Nephron (organoid): ENCODE measurements around the gene KAT6B.
"Not testable (repeated sequence)": the region's sequence is repeated elsewhere in the genome, so short reads cannot be mapped to it uniquely, and the experiment has no call there.

Experiments used
- H3K27ac Mint-ChIP-seq, 3 experiments: 2 replicates each; pipeline ENCODE4 v1.8.0; 2020; ENCODE audit warnings: mixed read lengths in 3 of 3, mild to moderate bottlenecking in 2 of 3, moderate library complexity in 1 of 3
- H3K27me3 Mint-ChIP-seq: 2 replicates; pipeline ENCODE4 v1.8.0; 2021; ENCODE audit warnings: low read depth, mild to moderate bottlenecking, moderate library complexity, mixed read lengths
- H3K36me3 Mint-ChIP-seq: 2 replicates; pipeline ENCODE4 v1.8.0; 2020; ENCODE audit warnings: low read depth, mixed read lengths
- H3K4me1 Mint-ChIP-seq: 2 replicates; pipeline ENCODE4 v1.8.0; 2020; ENCODE audit warnings: mixed read lengths
- H3K4me3 Mint-ChIP-seq, 3 experiments: 2 replicates each; pipeline ENCODE4 v1.8.0; 2020; ENCODE audit warnings: mild to moderate bottlenecking in 3 of 3, mixed read lengths in 3 of 3, moderate library complexity in 2 of 3
- H3K9me3 Mint-ChIP-seq: 2 replicates; pipeline ENCODE4 v1.8.0; 2020; ENCODE audit warnings: mixed read lengths
- CTCF ChIP-seq, 3 experiments: fragments of 200-600 bp; sonication (generic); IDR thresholded peaks; one replicate each; pipeline ENCODE4 v1.5.0; 2021; ENCODE audit warnings: antibody characterized with exemption in 3 of 3; ENCODE audit not compliant: unreplicated experiment in 3 of 3

Gene KAT6B

DNA sequence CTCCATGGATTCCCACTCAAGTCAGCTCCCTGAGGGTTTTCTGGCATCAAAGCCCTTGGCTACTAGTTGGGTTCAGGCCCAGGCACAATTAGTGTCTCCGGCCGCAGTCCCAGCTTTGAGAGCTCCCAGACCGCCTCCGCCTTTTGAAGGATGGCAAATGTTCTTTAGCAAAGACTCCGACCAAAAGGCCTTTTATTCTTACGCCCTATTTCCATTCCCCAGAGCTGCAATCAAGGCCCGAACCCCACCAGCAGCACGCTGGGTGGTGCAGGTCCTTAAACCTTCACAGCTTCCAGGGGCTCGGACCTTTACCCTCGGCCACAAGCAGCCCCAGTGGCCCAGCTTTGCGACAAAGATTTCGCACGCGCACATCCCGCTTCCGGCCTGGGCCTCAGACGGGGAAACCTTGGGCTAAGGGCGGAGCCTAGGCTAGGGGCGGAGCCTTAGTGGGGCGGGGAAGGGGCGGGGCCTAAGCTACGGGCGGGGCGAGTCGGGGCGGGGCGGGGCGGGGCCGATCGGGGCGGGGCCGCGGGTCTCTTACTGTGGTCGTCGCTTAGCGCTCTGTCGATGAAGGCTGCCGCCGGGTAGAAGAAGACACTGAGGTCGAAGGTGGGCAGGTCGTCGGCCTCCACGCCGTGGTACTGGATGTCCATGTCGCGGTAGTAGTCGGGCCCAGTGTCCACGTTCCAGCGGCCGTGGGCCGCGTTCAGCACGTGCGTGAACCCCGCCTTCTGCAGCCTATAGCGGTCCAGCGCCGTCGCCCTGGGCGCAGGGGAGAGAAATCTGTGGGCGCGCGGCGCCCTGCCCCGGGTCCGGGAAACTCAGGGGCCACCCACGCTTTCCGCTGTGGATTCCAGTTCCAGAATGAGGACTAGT, 217.1 kb downstream of the KAT6B start:
- Mint-ChIP-seq H3K9me3 (peaks cover 2% of the 10 kb centered on the region), H3K27ac (no peak overlapping the region), H3K4me1 (peaks cover 16% of the 10 kb centered on the region), H3K27me3 (peaks cover 5% of the 10 kb centered on the region), H3K36me3 (no peaks in the 10 kb centered on the region), H3K4me3 (no peak overlapping the region)
- no peak for TF ChIP-seq CTCF (IDR thresholded peaks at IDR 0.05; ENCODE audit: unreplicated experiment in 3 of 3)

GRCh38 chr10:75048669-75049098, 222.3 kb downstream of the KAT6B start:
- Mint-ChIP-seq H3K36me3 (no peaks in the 10 kb centered on the region), H3K27me3 (peaks cover 5% of the 10 kb centered on the region), H3K4me3 (no peak overlapping the region), H3K27ac (peak overlapping the region in 2 of 3 experiments; percentile 2 to 45), H3K4me1 (peaks cover 11% of the 10 kb centered on the region), H3K9me3 (peaks cover 2% of the 10 kb centered on the region)
- TF ChIP-seq CTCF (IDR thresholded peaks at IDR 0.05; ENCODE audit: unreplicated experiment in 3 of 3): no peak

DNA sequence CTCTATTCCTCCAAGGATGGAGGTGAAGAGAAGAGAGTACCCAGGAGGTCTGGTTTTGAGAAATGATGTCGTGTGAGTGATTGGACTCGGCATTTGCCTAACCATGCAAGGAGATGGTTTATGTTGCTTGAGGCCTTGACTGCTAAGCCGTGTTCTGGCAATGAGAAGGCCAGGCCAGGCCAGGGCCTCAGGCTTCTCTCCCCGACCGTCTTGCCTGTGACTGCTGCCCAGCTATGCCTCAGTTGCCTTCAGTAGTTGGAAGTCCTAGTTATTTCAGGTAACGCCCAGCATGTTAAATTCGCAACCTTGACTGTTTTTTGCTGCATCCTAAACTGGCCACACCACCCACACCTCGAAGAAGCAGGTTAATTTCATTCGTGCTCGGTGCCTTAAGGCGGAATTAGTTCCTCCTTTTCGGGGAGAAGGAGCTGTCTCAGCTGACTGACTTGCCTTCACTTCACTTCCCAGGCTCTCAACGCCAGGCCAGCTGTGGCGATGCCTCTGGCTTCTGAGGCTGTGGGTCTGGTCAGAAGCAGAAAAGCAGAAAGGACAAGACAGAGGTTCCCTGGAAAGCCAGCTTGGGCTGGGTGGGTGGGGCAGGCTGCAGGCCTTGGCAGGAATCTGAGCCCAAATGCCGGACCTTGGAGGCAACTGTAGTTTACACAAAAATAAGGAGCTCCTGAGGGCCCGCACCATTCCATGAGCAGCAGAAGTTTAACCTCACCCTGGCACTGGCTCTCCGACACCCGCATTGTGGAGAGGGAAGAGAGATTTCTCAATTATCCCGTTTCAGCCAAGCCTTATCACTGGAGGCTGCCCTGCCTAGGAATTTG, 223.1 kb downstream of the KAT6B start:
- Mint-ChIP-seq H3K27me3 (peaks cover 2% of the 10 kb centered on the region), H3K27ac (peak overlapping the region in 2 of 3 experiments; percentile 2 to 45), H3K36me3 (no peaks in the 10 kb centered on the region), H3K4me3 (no peak overlapping the region), H3K9me3 (no peaks in the 10 kb centered on the region), H3K4me1 (peaks cover 11% of the 10 kb centered on the region)
- TF ChIP-seq CTCF (IDR thresholded peaks at IDR 0.05; ENCODE audit: unreplicated experiment in 3 of 3): no peak

DNA sequence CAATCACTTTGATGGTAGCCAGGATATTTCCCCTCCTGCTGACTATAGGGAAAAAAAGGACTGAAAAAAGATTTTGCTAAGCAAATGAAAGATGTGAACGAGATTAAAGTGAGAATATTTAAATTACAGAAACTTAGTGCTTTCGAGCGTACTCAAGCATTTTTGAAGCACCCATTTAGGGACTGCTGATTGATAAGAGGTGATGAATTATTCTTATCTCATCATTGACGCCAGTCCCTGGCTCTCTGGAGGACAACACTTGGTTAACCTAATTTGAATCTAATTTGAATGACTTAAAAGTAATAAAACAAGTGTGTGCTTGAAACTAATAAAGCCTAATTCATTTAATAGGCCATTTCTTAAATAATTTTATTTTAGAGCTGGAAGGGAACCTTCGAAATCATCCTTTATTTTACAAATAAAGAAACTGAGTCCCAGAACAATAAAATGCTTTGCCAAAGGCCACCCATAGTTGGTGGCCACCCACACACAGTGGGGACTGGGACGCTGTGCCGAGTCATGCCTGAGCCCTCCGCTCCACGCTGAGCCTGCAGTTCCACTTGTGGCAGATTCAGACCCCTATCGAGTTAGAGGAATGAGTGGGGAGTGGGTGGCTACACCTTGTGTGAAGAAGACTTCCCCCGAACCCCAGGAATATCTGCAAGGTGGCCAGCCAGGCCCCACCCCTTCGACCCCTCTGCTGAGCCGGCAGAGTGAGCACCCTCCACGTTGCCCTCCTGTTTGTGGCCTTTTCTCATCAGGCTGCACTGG, 223.9 kb downstream of the KAT6B start:
- Mint-ChIP-seq H3K27me3 (no peaks in the 10 kb centered on the region), H3K4me3 (no peak overlapping the region), H3K4me1 (peaks cover 11% of the 10 kb centered on the region), H3K36me3 (no peaks in the 10 kb centered on the region), H3K27ac (no peak overlapping the region), H3K9me3 (no peaks in the 10 kb centered on the region)
- no peak for TF ChIP-seq CTCF (IDR thresholded peaks at IDR 0.05; ENCODE audit: unreplicated experiment in 3 of 3)

GRCh38 chr10:75051308-75051707, 224.9 kb downstream of the KAT6B start:
- H3K4me3 Mint-ChIP-seq: no peak overlapping the region
- H3K27ac Mint-ChIP-seq: no peak overlapping the region
- H3K4me1 Mint-ChIP-seq: peaks cover 11% of the 10 kb centered on the region
- no peaks in the 10 kb centered on the region for H3K27me3 Mint-ChIP-seq
- H3K36me3 Mint-ChIP-seq: no peaks in the 10 kb centered on the region
- no peaks in the 10 kb centered on the region for H3K9me3 Mint-ChIP-seq
- no peak for TF ChIP-seq CTCF (IDR thresholded peaks at IDR 0.05; ENCODE audit: unreplicated experiment in 3 of 3)

DNA sequence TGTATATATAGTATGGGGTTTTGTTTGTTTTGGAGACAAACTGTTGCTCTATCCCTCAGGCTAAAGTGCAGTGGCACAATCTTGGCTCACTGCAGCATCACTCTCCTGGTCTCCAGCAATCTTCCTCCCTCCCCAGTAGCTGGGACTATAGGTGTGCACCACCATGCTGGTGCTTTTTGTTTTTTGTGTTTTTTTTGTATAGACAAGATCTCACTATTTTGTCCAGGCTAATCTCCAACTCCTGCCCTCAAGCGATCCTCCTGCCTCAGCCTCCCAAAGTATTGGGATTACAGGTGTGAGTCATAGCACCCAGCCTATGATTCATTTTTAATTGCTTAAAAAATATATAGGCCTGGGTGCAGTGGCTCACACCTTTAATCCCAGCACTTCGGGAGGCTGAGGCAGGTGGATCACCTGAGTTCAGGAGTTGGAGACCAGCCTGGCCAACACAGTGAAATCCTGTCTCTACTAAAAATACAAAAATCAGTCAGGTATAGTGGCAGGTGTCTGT, 229.6 kb downstream of the KAT6B start:
- not testable (repeated sequence) for H3K4me1 Mint-ChIP-seq, H3K36me3 Mint-ChIP-seq, H3K27ac Mint-ChIP-seq, H3K27me3 Mint-ChIP-seq, H3K9me3 Mint-ChIP-seq, H3K4me3 Mint-ChIP-seq
